VCaP (cell line): Measurements from ENCODE around the gene ICOSLG.

Source experiments
- H3K27ac ChIP-seq: fragments of 450-650 bp; 2 replicates; pipeline ENCODE4 v1.5.1; 2017
- CTCF ChIP-seq: fragments of 450-650 bp; conservative IDR thresholded peaks from 2 replicates; pipeline ENCODE4 v1.5.1; 2017; ENCODE audit warnings: mild to moderate bottlenecking, moderate library complexity

ICOSLG gene

GRCh38 chr21:44262338-44263056 lies 21.8 kb upstream of the ICOSLG start:
- TF ChIP-seq CTCF = no peak

GRCh38 chr21:44261675-44262295 lies 21.0 kb upstream of the ICOSLG start, which contains the start of gene DNMT3L:
TSS of gene DNMT3L (minus strand) at chr21:44261897. CDS start at chr21:44261259, 638 bp downstream.
- TF ChIP-seq CTCF = no peak

More at GRCh38 chr21:44262338-44263056, 21.8 kb upstream of the ICOSLG start:
- H3K27ac ChIP-seq = no peak overlapping the region

GRCh38 chr21:44260791-44261631 lies 20.3 kb upstream of the ICOSLG start:
- H3K27ac ChIP-seq = no peak overlapping the region
- TF ChIP-seq CTCF = no peak

More at GRCh38 chr21:44261675-44262295, 21.0 kb upstream of the ICOSLG start, which contains the start of gene DNMT3L:
- H3K27ac ChIP-seq = no peak within 1 kb of the TSS

GRCh38 chr21:44260066-44260465 lies 19.3 kb upstream of the ICOSLG start:
- no peak overlapping the region for H3K27ac ChIP-seq
- no peak for TF ChIP-seq CTCF

- no peak overlapping the region for H3K27ac ChIP-seq
- TF ChIP-seq CTCF = no peak
These were observed 18.5 kb upstream of the ICOSLG start for GRCh38 chr21:44259082-44259705.

- TF ChIP-seq CTCF = no peak
- no peak overlapping the region for H3K27ac ChIP-seq
These were observed 17.4 kb upstream of the ICOSLG start for GRCh38 chr21:44258056-44258725.
